Astrocyte of the spinal cord (primary cell): ENCODE data around the gene RRP7A.

ENCODE experiments used
- DNase-seq: peaks from one replicate; pipeline ENCODE4 v3.0.0; 2011; ENCODE audit warnings: low read depth, low spot score
- H3K4me3 ChIP-seq: 2 replicates; pipeline ENCODE4 v1.5.1; 2011; ENCODE audit warnings: low read depth, mild to moderate bottlenecking, low read length, moderate library complexity
- CTCF ChIP-seq: IDR thresholded peaks from 2 replicates; pipeline ENCODE4 v1.5.1; 2012; ENCODE audit warnings: low read depth, mild to moderate bottlenecking, low read length, inconsistent platforms
- in situ Hi-C: cut with HindIII; loops from 2 replicates; pipeline ENCODE4 v1.10.0; 2017; ENCODE audit warnings: low sequenced_read_pairs

The RRP7A gene

GRCh38 chr22:42470366-42471082, 49.1 kb downstream of the RRP7A start:
- in situ Hi-C loops = no loop called here
- TF ChIP-seq CTCF = no peak
- no peak for DNase-seq
- H3K4me3 ChIP-seq = no peak overlapping the region

- in situ Hi-C loops = no loop called here
- DNase-seq = no peak
- H3K4me3 ChIP-seq = no peak overlapping the region
- TF ChIP-seq CTCF = no peak
Observed at GRCh38 chr22:42468841-42469240, 50.8 kb downstream of the RRP7A start.

- no peak for DNase-seq
Observed at GRCh38 chr22:42462016-42462415, 57.6 kb downstream of the RRP7A start.

GRCh38 chr22:42461511-42461910, 58.1 kb downstream of the RRP7A start:
- no peak for DNase-seq
- in situ Hi-C loops = no loop called here
- no peak overlapping the region for H3K4me3 ChIP-seq
- TF ChIP-seq CTCF = no peak

More at GRCh38 chr22:42462016-42462415, 57.6 kb downstream of the RRP7A start:
- in situ Hi-C loops = no loop called here
- no peak overlapping the region for H3K4me3 ChIP-seq
- no peak for TF ChIP-seq CTCF
